ENCODE measurements around the gene CDKAL1. TPM values are rescaled to one million over a fixed set of nuclear protein-coding genes. Genes with fewer than 3 reads are reported as not detected.

CDKAL1 gene
- total and polyA plus RNA-seq, 2 experiments from 2014 or later: 14.4 to 19.5 TPM

- H2AFZ ChIP-seq: no peak overlapping the region
- no peak overlapping the region for H3K4me3 ChIP-seq
- no peaks in the 10 kb centered on the region for H4K20me1 ChIP-seq (ENCODE audit: insufficient read depth, poor library complexity, severe bottlenecking)
- no peak overlapping the region for H3K27ac ChIP-seq
- 85% methylated on average over 2 of the region's 2 CpGs for WGBS (ENCODE audit: low lambda C conversion rate, missing lambda C conversion rate)
- no peaks in the 10 kb centered on the region for H3K27me3 ChIP-seq
- H3K79me2 ChIP-seq: no peaks in the 10 kb centered on the region
- peaks cover 3% of the 10 kb centered on the region for H3K4me1 ChIP-seq (ENCODE audit: insufficient read depth)
- no peak for DNase-seq (ENCODE audit: low spot score)
- H3K9me3 ChIP-seq (ENCODE audit: low read depth): no peaks in the 10 kb centered on the region
- H3K4me2 ChIP-seq: no peak overlapping the region
- TF ChIP-seq EZH2phosphoT487 (IDR thresholded peaks at IDR 0.05; ENCODE audit: low read depth, severe bottlenecking, unreplicated experiment): no peak
- TF ChIP-seq CTCF (IDR thresholded peaks at IDR 0.05; ENCODE audit: poor library complexity): no peak
- no peak for TF ChIP-seq EZH2 (IDR thresholded peaks at IDR 0.05; ENCODE audit: borderline replicate concordance)
- H3K36me3 ChIP-seq (replicated peaks; ENCODE audit: insufficient read depth, low read depth): no peaks in the 10 kb centered on the region
- H3K9me2 ChIP-seq (replicated peaks; ENCODE audit: insufficient read depth): no peaks in the 10 kb centered on the region
These were observed 739.2 kb downstream of the CDKAL1 start for GRCh38 chr6:21273451-21273850.

DNA sequence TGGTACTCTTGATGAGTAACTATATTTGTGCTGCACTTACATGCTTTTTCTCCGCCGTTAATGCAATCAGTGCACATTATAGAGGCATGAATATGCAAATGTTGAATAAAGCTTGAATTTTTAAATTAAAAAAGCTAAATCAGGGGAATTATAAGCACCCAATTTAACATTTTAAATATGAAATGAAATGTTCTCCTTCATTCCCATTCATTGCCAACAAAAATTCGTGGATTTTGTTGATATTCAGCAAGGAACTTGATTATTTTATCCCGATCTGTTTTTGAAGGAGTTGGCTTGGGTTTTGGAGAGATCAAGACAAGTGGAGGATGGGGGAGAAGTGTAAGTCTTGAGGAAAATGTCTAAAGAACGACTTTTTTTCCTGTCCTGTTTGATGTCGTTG, 740.6 kb downstream of the CDKAL1 start:
- Histone ChIP-seq H3K27ac (no peak overlapping the region), H3K4me3 (no peak overlapping the region), H2AFZ (no peak overlapping the region), H3K27me3 (no peaks in the 10 kb centered on the region), H3K9me3 (ENCODE audit: low read depth) (no peaks in the 10 kb centered on the region), H3K79me2 (no peaks in the 10 kb centered on the region), H3K9me2 (replicated peaks; ENCODE audit: insufficient read depth) (no peaks in the 10 kb centered on the region), H4K20me1 (ENCODE audit: insufficient read depth, poor library complexity, severe bottlenecking) (no peaks in the 10 kb centered on the region), H3K36me3 (replicated peaks; ENCODE audit: insufficient read depth, low read depth) (no peaks in the 10 kb centered on the region), H3K4me1 (ENCODE audit: insufficient read depth) (peaks cover 3% of the 10 kb centered on the region), H3K4me2 (no peak overlapping the region)
- WGBS (ENCODE audit: low lambda C conversion rate, missing lambda C conversion rate): 90% methylated on average over 6 of the region's 6 CpGs
- no peak for TF ChIP-seq CTCF (IDR thresholded peaks at IDR 0.05; ENCODE audit: poor library complexity)
- TF ChIP-seq EZH2phosphoT487 (IDR thresholded peaks at IDR 0.05; ENCODE audit: low read depth, severe bottlenecking, unreplicated experiment): no peak
- no peak for TF ChIP-seq EZH2 (IDR thresholded peaks at IDR 0.05; ENCODE audit: borderline replicate concordance)
- no peak for DNase-seq (ENCODE audit: low spot score)

GRCh38 chr6:21277601-21278374, 743.5 kb downstream of the CDKAL1 start:
- H2AFZ ChIP-seq: no peak overlapping the region
- H3K79me2 ChIP-seq: no peaks in the 10 kb centered on the region
- H3K27me3 ChIP-seq: no peaks in the 10 kb centered on the region
- no peaks in the 10 kb centered on the region for H3K9me2 ChIP-seq (replicated peaks; ENCODE audit: insufficient read depth)
- peaks cover 3% of the 10 kb centered on the region for H3K4me1 ChIP-seq (ENCODE audit: insufficient read depth)
- peak overlapping the region; percentile 60 for H3K27ac ChIP-seq
- peak; percentile 56 for DNase-seq (ENCODE audit: low spot score)
- H3K36me3 ChIP-seq (replicated peaks; ENCODE audit: insufficient read depth, low read depth): no peaks in the 10 kb centered on the region
- TF ChIP-seq CTCF (IDR thresholded peaks at IDR 0.05; ENCODE audit: poor library complexity) (no peak), EZH2phosphoT487 (IDR thresholded peaks at IDR 0.05; ENCODE audit: low read depth, severe bottlenecking, unreplicated experiment) (no peak), EZH2 (IDR thresholded peaks at IDR 0.05; ENCODE audit: borderline replicate concordance) (no peak)
- no peaks in the 10 kb centered on the region for H4K20me1 ChIP-seq (ENCODE audit: insufficient read depth, poor library complexity, severe bottlenecking)
- 45% methylated on average over 7 of the region's 7 CpGs for WGBS (ENCODE audit: low lambda C conversion rate, missing lambda C conversion rate)
- H3K4me3 ChIP-seq: no peak overlapping the region
- no peaks in the 10 kb centered on the region for H3K9me3 ChIP-seq (ENCODE audit: low read depth)
- peak overlapping the region; percentile 10 for H3K4me2 ChIP-seq

Measured in hepatocyte (in vitro differentiated cells).